ENCODE data around the gene SPNS2. TPM values are rescaled to one million over a fixed set of nuclear protein-coding genes. Genes with fewer than 3 reads are reported as not detected.

Gene SPNS2
- total RNA-seq, 1 experiment from 2014 or later: 1.6 TPM

GRCh38 chr17:4525691-4526397, 27.2 kb downstream of the SPNS2 start:
- H3K9me3 ChIP-seq (ENCODE audit: control insufficient read depth in 1 of 2, insufficient read depth in 1 of 2, low read depth in 1 of 2, low read length in 2 of 2): no peaks in the 10 kb centered on the region
- DNase-seq (ENCODE audit: low read depth, low spot score): no peak

More at GRCh38 chr17:4525691-4526397, 27.2 kb downstream of the SPNS2 start:
- H3K27ac ChIP-seq (ENCODE audit: low read depth, low read length): no peak overlapping the region
- no peaks in the 10 kb centered on the region for H3K79me2 ChIP-seq (ENCODE audit: insufficient read depth, low read length)
- intact Hi-C loops (cut with micrococcal nuclease): no loop called here
- H3K4me1 ChIP-seq (ENCODE audit: control insufficient read depth in 1 of 2, insufficient read depth in 2 of 2, low read length in 2 of 2): 0 out of 4 replicates have a peak, but pooled peaks cover 0 to 5% of the 10 kb centered on the region in 2 experiments
- ChIA-PET POLR2A (no interaction called here), CTCF (interaction anchor here (1.2 kb wide), 1 partner anchor 41 kb away, joined by 3 read pairs; no protein-coding TSS in a partner anchor), RAD21 (ENCODE audit: low non-redundant PET in 1 of 2, low total read pairs in 2 of 2, uncharacterized antibody in 2 of 2, unreplicated experiment in 2 of 2) (no interaction called here)
- TF ChIP-seq CBX3 (IDR thresholded peaks at IDR 0.05; ENCODE audit: low read depth) (no peak), CEBPB (IDR thresholded peaks at IDR 0.05; ENCODE audit: low read depth) (no peak), JUND (IDR thresholded peaks at IDR 0.05) (no peak), CTCF (IDR thresholded peaks at IDR 0.05 in 2 of 3, conservative IDR thresholded peaks at IDR 0.05 in 1 of 3; ENCODE audit: borderline replicate concordance in 1 of 3, insufficient read depth in 1 of 3, low read depth in 2 of 3, low read length in 2 of 3) (no peak)
- TF ChIP-seq, protein P1, sequence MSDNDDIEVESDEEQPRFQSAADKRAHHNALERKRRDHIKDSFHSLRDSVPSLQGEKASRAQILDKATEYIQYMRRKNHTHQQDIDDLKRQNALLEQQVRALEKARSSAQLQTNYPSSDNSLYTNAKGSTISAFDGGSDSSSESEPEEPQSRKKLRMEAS (IDR thresholded peaks at IDR 0.05): no peak
- H2AFZ ChIP-seq (ENCODE audit: low read depth, low read length, poor library complexity, severe bottlenecking): no peak overlapping the region
- no peak overlapping the region for H3K4me2 ChIP-seq (ENCODE audit: low read length)
- no peaks in the 10 kb centered on the region for H3K36me3 ChIP-seq (ENCODE audit: control insufficient read depth in 1 of 2, insufficient read depth in 2 of 2, low read length in 2 of 2)
- BruUV-seq (replicated peaks): no TSS peak
- H3K9me2 ChIP-seq (ENCODE audit: insufficient read depth): no peaks in the 10 kb centered on the region
- no peak for ATAC-seq
- H3K27me3 ChIP-seq (ENCODE audit: insufficient read depth, low read length): no peaks in the 10 kb centered on the region
- no peak overlapping the region for H3K4me3 ChIP-seq (replicated peaks in 1 of 2; ENCODE audit: low read depth in 1 of 2, low read length in 2 of 2)
- no peak overlapping the region for H3K9ac ChIP-seq (ENCODE audit: low read length)
- H4K20me1 ChIP-seq (ENCODE audit: insufficient read depth): no peaks in the 10 kb centered on the region

Data from HCT116 (cell line).